ENCODE measurements around the gene KCNH4.
"Not testable (repeated sequence)": the region's sequence is repeated elsewhere in the genome, so short reads cannot be mapped to it uniquely, and the experiment has no call there.

Gene KCNH4

GRCh38 chr17:42180922-42181850 lies at the start of gene KCNH4:
Gene KCNH4, minus strand, starts transcription at chr17:42181142. Its CDS starts 197 bp downstream, at chr17:42180945.
- no peak for DNase-seq

DNA sequence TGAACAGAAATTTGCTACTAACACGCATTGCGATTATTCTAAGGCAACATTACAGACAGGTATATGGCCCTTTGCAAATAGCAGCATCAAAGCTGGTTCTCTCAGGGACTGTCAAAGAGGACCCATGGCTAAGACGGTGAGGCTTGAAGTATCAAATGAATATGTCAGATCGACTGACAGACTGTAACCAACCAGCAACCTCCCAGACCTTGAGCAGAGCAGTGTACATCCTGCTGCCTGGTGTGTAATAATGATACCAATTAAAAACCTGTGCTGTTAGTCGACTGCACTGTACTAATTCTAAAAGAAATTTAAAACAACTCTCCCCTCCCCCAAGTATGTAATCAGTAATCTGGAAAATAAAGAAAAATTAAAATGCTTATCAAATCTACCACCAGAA lies 49.3 kb upstream of the KCNH4 start:
- no peak for DNase-seq

DNA sequence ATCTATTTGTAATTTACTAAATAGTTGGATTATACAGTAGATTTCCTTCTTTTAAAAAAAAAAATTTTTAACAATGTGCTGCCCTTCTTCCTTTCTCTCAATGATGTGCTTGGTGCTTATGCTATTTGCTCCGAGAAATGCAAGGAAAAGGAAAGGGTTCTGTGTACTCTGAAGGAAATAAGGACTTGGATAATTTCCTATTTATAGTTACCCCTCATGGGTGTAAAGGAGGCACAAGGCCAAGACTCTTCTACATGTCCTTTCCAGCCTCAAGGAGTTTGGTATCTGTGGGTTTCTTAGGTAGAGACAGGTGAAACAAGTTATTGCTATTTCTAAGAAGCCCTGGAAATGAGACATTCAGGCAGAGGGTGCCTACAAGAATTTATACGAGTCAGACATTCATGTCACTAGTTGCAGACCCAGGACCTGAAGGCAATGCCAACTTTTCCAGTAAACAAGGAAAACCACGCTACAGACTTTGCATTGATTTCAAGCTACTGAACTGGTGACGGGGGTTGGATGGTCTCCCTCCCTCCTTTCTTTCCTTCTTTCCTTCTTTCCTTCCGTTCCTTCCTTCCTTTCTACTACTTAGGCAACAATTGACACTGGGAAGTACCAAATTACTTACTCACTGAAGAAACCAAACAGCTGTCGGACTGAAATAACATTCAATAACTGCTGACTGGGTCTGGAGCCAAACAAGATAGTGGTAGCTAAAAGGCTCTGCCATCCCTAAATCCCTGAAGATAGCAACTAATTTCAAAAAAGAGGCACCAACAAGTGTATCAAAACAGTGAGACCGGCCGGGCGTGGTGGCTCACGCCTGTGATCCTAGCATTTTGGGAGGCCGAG lies 47.1 kb upstream of the KCNH4 start:
- DNase-seq = no peak

GRCh38 chr17:42225646-42226045 lies 44.7 kb upstream of the KCNH4 start:
- DNase-seq = no peak

DNA sequence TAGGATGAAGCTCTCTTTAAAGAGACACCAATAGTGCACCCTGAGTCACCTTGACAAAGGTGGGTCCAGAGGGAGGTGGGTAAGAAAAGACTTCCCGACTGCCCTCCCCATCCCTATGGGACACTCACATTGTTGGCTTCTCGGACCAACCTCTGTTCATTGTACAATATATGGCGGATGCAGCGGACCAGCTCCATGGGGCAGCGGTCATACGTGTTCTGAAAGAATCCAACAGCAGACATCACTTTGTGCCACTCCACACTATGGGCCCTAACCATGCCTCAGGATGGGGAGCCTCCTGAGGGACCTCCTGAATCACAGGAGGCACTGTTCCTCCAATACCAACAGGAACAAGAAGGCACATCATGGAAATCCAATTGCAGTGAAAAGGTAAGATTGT lies 43.7 kb upstream of the KCNH4 start:
- no peak for DNase-seq

DNA sequence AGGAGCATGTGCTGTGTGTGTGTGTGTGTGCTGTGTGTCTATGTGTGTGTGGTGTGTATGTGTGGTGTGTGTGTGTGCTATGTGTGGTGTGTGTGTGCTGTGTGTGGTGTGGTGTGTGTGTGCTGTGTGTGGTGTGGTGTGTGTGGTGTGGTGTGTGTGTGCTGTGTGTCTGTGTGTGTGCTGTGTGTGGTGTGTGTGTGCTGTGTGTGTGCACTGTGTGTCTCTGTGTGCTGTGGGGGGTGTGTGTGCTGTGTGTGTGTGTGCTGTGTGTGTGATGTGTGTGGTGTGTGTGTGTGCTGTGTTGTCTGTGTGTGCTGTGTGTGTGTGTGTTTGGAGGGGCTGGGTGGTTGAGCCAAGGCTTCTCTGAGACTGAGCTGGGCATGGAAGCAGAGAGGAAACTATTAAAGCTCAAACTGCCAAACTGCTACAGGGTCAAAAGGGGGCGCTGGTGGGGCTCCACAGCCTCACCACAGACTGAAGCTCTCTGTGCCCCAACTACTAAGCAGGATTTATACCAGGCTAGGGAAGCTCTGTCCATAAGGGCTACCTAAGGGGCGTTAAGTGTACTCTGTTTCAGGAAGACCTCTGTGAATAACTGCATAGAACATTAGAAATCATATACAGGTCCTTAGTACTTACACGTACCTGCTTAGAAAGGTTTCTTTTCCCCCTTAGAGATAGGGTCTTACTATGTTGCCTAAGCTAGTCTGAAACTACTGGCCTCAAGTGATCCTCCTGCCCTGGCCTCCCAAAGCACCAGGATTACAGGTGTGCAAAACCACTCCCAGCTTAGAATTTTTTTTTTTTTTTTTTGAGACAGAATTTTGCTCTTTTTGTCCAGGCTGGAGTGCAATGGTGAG lies 41.2 kb upstream of the KCNH4 start:
- no peak for DNase-seq

DNA sequence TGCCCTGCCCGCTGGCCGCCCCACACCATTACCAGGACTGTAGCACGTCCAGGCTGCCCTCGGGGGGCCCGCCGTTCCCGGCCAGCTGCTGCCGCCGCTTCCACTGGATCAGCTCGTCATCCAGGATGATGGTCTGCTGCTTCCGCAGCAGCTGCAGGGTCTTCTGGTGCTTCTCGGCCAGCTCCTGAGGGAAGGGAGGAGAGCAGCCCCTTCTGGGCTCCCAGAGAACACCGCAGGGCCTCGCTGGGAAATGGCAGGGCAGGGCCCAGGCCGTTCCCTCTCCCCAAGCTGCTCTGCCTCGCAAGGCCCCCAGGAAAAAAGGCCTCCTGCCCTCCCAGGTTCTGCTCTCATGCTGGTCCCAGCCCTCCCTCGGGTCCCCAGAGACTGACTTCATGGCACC lies 38.3 kb upstream of the KCNH4 start:
- DNase-seq = not testable (repeated sequence)

GRCh38 chr17:42214156-42214555 lies 33.2 kb upstream of the KCNH4 start:
- no peak for DNase-seq

GRCh38 chr17:42212382-42212781 lies 31.4 kb upstream of the KCNH4 start:
- DNase-seq = no peak

GRCh38 chr17:42211921-42212341 lies 31.0 kb upstream of the KCNH4 start:
- not testable (repeated sequence) for DNase-seq

GRCh38 chr17:42210046-42210445 lies 29.1 kb upstream of the KCNH4 start:
- no peak for DNase-seq

DNA sequence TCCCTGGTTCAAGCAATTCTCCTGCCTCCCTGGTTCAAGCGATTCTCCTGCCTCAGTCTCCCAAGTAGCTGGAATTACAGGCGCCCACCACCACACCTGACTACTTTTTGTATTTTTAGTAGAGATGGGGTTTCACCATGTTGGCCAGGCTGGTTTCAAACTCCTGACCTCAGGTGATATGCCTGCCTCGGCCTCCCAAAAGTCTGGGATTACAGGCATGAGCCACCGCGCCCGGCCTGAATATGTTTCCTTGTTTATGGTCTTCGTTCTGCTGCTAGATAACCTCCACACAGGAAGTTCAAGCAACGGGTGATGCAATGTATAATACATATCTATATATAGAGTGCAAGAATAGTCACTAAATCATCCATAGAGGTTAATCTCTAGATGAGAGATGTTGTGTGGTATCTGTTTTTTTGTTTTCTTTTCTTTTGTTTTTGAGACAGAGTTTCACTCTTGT lies 25.2 kb upstream of the KCNH4 start:
- not testable (repeated sequence) for DNase-seq

GRCh38 chr17:42203354-42203753 lies 22.4 kb upstream of the KCNH4 start:
- no peak for DNase-seq

DNA sequence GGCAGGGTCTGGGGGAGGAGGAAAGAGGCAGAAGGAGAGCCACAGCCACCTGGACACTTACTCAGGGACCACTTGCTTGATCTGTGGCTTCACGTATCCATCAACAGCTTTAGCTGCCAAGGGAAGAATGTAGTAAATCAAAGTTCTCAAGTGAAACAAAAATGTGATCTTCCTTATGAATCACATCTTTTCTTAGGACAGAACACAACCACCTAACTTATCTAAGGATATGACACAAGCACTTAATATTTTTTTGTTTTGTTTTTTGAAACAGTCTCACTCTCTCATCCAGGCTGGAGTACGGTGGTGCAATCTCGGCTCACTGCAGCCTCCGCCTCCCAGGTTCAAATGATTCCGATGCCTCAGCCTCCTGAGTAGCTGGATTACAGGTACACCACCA lies 21.8 kb upstream of the KCNH4 start:
- DNase-seq = no peak

DNA sequence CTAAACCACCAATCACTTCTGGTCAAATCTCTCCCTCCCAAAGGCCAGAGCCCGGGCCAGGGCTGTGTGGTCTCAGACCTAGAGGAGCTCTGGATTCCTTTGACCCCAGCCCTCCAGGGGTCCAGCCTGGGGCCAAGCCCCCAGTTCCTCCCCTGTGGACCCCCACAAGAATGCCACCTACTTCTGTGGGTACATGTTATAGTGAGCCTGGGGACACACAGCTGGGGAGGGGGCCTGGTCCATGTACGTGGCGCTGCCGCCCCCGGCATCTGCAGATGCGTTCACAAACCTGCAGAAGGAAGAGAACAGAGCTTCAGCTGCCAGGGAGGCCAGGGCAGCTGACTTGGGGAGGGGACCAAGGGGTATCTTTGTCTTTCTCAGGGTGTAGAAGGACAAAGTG lies 21.2 kb upstream of the KCNH4 start:
- no peak for DNase-seq

- DNase-seq = no peak
These were observed 20.5 kb upstream of the KCNH4 start for GRCh38 chr17:42201458-42201772.

DNA sequence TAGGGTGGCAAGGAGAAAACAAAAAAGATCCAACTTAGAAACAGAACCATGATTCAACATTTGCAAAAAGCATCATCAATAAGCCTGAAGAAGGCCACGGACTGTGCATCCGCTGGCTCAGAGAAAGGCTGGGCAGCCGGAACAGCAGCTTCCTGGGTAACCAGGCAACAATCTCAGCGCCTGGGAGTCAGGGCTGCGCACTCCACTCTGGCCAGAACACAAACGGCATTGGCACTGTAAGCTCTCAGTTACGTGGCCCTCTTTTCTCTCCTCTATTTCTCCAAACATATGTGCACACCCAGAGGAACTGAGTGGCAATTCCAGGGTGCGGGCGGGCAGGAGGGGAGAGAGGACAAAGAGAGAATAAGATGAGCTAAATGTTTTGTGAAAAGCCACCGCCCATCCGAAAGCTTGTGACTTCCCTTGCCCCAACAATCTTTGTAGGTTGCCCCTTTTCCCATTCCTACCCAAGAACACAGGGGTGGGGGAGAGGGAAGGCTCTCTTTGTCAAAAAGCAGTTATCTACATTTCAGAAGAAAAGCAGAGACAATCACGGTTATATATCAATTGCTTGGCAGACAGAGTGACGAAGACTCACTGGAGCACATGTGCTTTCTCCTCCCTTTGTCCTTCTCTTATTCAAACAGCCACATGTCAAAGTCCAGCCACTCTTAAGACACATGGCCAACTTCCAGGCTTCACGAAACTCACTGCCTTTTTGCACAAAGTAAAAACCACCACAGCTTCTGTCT lies 19.9 kb upstream of the KCNH4 start:
- no peak for DNase-seq

- DNase-seq = no peak
These were observed 18.6 kb upstream of the KCNH4 start for GRCh38 chr17:42199416-42200011.

- DNase-seq = no peak
These were observed 18.0 kb upstream of the KCNH4 start for GRCh38 chr17:42198897-42199296.

- no peak for DNase-seq
These were observed 16.7 kb upstream of the KCNH4 start for GRCh38 chr17:42197564-42198156.

All from GOT3 (cell line).